ENCODE data around the gene EFCAB6. TPM values are rescaled to one million over a fixed set of nuclear protein-coding genes. Genes with fewer than 3 reads are reported as not detected.

Gene EFCAB6
- total and polyA plus RNA-seq, 3 donors from 2014 or later: 41.3 to 108 (median 81.5) TPM

DNA sequence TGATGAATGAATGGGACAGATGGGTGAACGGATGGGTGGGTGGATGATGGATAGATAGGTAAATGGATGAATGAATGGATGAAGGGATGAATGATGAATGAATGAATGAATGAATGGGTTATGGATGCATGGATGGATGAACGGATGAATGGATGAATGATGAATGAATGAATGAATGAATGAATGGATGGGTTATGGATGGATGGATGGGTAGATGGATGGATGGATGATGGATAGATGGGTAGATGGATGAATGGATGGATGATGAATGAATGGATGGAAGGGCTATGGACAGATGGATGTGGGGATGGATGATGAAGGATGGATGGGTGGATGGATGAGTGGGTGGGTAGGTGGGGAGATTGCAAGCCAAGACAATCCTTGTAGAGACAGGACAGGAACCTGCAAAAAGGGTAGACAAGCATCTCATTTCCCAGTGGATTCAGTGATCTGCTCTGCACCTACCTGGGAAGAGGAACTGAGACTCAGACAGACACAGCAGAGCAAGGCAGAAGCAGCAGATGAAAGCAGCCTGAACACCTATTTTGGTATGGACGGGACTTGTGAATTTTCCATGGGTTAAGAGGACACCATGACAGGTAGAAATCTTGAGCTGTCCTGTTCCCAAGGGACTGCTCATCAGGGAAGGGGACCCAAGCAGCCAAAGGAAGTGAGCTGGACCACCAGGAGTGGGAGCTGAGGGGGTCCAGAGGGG lies 68.0 kb downstream of the EFCAB6 start:
- Histone ChIP-seq H3K9me3 (no peaks in the 10 kb centered on the region), H3K27me3 (no peaks in the 10 kb centered on the region), H3K36me3 (ENCODE audit: low read depth, missing control alignments) (no peaks in the 10 kb centered on the region), H3K4me3 (no peak overlapping the region), H3K4me1 (peaks cover 15% of the 10 kb centered on the region), H3K27ac (peak overlapping the region in 1 of 2 donors; percentile 17)
- 93 to 94% methylated on average over 3 of the region's 3 CpGs for WGBS, 2 donors
- intact Hi-C loops (cut with DNase I; ENCODE audit: low total_unique reads): no loop called here
- TF ChIP-seq, protein P1, sequence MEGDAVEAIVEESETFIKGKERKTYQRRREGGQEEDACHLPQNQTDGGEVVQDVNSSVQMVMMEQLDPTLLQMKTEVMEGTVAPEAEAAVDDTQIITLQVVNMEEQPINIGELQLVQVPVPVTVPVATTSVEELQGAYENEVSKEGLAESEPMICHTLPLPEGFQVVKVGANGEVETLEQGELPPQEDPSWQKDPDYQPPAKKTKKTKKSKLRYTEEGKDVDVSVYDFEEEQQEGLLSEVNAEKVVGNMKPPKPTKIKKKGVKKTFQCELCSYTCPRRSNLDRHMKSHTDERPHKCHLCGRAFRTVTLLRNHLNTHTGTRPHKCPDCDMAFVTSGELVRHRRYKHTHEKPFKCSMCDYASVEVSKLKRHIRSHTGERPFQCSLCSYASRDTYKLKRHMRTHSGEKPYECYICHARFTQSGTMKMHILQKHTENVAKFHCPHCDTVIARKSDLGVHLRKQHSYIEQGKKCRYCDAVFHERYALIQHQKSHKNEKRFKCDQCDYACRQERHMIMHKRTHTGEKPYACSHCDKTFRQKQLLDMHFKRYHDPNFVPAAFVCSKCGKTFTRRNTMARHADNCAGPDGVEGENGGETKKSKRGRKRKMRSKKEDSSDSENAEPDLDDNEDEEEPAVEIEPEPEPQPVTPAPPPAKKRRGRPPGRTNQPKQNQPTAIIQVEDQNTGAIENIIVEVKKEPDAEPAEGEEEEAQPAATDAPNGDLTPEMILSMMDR (IDR thresholded peaks at IDR 0.05): no peak
- TF ChIP-seq POLR2A (IDR thresholded peaks at IDR 0.05): no peak
- no peak for DNase-seq

DNA sequence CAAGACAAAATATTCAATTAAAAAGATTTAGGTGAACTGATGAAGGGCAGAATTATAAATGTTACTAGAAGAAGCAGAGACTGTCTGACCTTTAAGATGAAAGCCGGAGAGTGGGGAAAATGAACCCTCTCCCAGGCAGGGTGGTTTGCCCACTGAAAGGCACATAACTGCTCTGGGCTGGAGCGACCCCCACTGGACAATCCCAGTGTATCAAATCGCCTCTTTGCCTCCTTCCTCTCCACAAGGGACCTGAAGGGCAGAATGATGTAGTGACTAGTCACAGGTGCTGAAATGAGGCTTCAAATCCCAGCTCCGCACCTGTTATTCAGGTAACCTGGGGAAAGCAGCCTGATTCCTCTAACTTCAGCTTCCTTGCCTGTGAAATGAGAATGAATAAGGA lies 69.0 kb downstream of the EFCAB6 start:
- Histone ChIP-seq H3K27me3 (no peaks in the 10 kb centered on the region), H3K36me3 (ENCODE audit: low read depth, missing control alignments) (no peaks in the 10 kb centered on the region), H3K4me3 (no peak overlapping the region), H3K4me1 (peaks cover 15% of the 10 kb centered on the region), H3K27ac (no peak overlapping the region), H3K9me3 (no peaks in the 10 kb centered on the region)
- intact Hi-C loops (cut with DNase I; ENCODE audit: low total_unique reads): no loop called here
- TF ChIP-seq POLR2A (IDR thresholded peaks at IDR 0.05): no peak
- TF ChIP-seq, protein P1 (IDR thresholded peaks at IDR 0.05): no peak
- no peak for DNase-seq
- 82 to 84% methylated on average over 4 of the region's 4 CpGs for WGBS, 2 donors

DNA sequence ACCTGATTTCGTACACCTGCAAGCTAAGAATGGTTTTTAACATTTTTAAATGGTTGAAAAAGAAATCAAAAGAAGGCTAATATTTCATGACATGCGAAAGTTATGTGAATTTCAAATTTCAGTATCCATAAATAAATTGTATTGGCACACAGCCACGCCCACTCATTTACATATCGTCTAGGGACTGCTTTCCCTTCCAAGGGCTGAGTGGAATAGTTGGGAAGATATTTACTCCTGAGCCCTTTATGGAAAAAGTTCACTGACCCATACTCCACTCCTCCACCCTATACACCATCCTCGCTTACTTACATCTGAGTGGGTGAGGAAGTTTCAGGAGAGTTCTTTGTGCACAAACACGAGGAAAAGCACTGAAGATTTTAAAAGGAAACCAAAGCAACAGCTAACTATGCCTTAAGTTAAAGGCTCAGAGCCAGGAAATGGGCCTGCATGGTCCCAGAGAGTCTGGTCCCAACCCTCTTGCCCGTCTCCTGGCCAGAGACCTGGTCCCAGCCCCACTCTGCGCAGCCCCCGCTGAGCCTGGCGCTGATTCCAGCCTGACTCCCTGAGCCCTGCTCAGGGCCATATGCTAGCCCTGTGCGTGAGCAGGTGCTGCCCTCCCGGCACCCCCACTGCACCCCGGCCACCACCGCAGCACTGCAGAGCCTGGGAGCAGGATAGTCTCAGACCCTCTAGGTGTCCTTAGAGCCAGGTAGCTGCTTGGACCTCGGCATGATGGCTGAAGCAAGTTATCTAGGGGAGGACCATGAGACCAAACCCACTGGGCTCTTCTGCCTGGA lies 69.8 kb downstream of the EFCAB6 start:
- intact Hi-C loops (cut with DNase I; ENCODE audit: low total_unique reads): no loop called here
- 86 to 92% methylated on average over 11 to 15 of the region's 15 CpGs for WGBS, 2 donors
- H3K4me3 ChIP-seq: no peak overlapping the region

DNA sequence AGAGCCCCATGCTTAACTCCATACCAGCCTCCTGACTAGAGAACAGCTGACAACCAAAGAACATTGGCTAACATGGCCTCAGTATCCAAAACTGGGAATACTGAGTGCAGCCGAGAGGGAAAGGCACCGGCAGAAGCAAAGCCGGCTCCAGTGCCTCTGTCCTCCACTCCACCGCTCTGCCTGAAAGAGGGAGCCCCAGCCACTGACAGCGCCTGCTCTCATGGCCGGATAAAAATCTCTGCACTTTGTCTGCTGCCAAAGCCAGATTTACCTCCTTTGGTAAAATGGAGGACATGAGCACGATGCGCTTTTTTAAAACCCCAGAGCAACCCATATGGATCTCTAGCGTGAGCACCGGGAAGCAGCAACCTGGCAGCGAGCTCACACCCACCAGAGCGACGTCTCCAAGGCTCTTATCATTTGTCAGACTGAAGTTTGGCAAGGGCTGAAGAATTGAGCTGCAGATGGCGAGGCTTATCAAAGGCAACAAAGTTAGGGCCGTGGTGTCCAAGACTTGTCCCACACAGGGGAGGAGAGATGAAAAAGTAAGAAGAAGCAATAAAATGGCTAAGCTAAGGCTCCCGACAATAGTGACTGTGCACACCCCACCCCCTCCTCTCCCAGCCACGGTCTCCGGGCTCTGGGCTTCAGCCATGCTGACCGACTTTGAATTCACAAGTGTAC lies 71.4 kb downstream of the EFCAB6 start:
- no peaks in the 10 kb centered on the region for H3K9me3 ChIP-seq
- WGBS, 2 donors: 48 to 55% methylated on average over 18 to 19 of the region's 19 CpGs
- H3K27ac ChIP-seq: no peak overlapping the region
- H3K36me3 ChIP-seq (ENCODE audit: low read depth, missing control alignments): no peaks in the 10 kb centered on the region
- H3K4me1 ChIP-seq: peaks cover 15% of the 10 kb centered on the region
- TF ChIP-seq, protein P1 (IDR thresholded peaks at IDR 0.05): no peak
- no peak for TF ChIP-seq POLR2A (IDR thresholded peaks at IDR 0.05)
- DNase-seq: peak; percentile 40
- H3K27me3 ChIP-seq: no peaks in the 10 kb centered on the region
- H3K4me3 ChIP-seq: no peak overlapping the region
- intact Hi-C loops (cut with DNase I; ENCODE audit: low total_unique reads): no loop called here

More for the DNA sequence above, 69.8 kb downstream of the EFCAB6 start:
- Histone ChIP-seq H3K4me1 (peaks cover 15% of the 10 kb centered on the region), H3K36me3 (ENCODE audit: low read depth, missing control alignments) (no peaks in the 10 kb centered on the region), H3K27ac (no peak overlapping the region), H3K27me3 (no peaks in the 10 kb centered on the region), H3K9me3 (no peaks in the 10 kb centered on the region)
- TF ChIP-seq, protein P1 (IDR thresholded peaks at IDR 0.05): no peak
- TF ChIP-seq POLR2A (IDR thresholded peaks at IDR 0.05): no peak
- DNase-seq: no peak
